Measurements from ENCODE around the gene XXYLT1.

Gene XXYLT1

DNA sequence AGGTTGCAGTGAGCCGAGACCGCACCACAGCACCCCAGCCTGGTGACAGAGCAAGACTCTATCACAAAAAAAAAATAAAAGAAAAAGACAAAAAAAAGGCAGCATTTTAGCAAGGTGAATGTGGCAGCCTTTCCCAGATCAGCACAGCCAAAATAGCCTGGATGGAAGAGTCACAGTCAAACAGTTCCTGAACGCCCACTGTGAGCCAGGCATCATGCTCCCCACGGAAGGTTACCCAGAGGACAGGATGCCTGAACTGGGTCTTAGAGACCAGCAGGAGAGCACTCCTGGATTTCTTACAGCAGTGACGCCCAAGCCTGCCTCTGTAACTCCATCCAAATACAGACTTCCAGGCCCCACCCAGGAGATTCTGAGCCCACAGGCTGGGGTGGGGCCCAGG, 4.5 kb downstream of the XXYLT1 start:
- no peak for DNase-seq (ENCODE audit: low read depth)

DNA sequence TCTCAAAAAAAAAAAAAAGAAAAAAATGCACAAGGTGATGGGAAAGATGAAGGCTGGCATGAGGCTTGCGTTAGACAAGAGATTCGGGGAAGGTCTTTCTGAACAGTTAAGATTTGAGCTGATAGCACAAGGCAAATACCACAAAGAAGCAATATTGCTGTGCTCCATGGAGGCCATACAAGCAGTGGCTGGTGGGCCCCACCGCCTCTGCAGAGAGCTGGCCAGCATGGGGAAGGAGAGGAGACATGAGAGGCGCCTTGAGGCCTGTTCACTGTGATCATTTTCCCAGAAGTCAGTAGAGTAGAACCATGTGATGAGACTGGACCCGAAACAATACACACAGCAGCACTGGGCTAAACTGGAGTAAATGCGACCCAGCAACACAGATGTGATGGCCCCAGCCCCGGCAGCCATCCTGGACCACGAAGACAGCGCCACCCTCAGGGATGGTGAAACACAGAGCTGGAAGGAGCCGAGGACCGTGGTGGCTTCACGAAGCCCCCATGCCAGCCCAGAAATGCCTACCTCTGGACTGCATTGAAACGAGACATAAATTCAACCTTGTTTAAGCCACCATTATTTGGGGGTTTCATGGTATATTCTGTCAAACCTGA, 5.5 kb downstream of the XXYLT1 start:
- DNase-seq (ENCODE audit: low read depth), result no peak

DNA sequence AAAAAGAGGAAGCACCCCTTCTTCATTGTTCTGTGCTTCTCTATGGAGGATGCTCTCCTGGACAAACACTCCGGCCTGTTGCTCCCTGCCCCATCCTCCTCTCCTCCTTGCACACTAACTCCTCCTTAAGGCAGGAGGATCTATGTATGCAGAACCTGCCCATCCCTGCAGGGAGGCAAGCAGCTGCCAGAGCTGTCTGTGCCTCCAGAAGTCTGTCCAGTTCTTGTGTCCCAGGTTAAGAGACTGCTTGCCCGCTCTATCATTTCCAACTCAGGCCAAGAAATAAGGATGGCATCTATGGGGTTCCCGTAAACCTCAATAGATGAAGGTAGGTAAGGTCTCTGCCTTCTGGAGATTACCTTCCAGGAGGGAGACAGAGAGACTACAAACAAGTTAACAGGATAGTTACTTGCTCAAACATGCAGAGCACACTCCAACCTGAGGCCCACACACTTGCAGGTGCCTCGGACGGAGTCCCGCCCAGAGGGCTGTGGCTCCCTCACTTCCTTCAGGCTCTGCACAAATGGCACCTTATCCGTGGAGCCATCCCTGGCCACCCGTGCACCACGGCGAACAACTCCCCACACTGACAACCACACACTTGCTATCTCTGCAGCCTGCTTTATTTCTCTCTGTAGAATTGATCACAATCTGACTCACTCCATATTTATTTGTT, 6.9 kb downstream of the XXYLT1 start:
- no peak for DNase-seq (ENCODE audit: low read depth)

DNA sequence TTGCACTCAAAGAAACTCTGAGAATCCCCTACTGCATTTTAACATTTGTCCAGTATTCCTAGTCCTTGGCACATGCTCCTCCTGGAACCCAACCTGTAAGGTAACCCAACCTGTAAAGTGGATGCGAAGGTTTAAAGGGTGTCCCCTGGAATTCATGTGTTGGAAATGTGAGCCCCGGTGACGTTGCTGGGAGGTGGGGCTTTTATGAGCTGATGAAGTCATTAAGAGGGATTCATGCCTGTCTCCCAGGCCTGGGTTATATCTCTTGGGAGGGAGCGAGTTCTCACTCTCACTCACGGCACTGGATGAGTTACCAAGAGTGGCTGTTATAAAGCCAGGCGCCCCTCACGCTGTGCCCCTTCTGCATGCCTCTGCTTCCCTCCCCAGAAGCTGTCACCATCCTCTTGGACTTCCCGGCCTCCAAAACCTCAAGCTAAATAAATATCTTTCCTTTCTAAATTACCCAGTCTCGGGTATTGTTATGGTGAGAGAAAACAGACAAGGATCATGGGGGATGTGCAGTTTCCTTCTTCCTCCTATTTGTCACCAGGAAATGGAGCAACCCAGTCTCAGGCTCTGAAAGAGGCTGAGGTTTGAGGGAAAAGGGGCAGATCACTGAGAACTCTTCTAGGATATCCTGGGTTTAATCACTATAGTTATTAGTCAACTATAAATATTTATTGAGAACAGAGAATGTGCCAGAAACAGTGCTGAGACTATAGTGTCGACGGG, 7.6 kb downstream of the XXYLT1 start:
- DNase-seq (ENCODE audit: low read depth), result no peak

DNA sequence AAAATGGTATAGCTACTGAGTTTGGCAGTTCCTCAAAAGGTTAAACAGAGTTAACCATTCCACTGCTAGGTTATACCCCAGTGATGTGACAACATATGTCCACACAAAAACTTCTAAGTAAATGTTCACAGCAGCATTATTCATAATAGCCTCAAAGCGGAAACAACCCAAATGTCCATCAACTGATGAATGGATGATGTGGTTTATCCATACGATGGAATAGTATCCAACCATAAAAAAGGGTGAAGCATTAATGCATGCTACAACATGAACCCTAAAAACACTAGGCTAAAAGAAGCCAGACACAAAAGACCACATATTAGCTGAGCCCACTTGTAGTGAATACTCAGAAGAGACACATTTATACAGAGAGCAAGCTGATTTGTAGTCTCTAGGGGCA, 9.0 kb downstream of the XXYLT1 start:
- no peak for DNase-seq (ENCODE audit: low read depth)

DNA sequence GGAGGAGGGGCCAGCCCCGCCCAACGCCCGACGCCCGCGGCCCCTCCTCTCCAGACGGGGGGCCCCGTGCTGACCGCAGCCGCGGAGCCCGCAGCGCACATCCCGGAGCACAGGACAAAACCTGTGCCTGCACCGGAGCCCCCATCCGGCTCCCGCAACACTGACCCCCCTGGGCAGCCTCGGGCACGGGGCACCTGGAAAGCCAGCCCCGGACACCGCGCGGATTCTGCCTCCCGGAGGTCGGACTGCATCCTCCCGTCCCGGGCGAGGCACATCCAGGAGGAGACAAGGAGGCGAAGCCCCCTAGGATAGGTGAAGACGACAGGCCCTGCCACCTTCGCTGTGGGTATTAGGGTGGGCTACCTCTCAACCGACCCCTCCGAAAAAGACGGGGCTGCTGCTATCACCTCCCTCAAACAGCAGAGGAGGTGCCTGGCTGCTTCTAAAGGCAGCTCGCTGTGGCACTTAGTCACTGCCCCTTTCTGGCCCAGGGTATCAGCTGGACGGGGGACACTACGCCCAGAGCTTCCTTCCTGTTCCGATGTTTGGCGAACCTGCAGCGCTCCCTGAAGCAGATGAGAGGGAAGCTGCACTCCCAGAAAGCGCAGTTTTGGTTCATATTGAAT, 10.6 kb downstream of the XXYLT1 start:
- DNase-seq (ENCODE audit: low read depth), result no peak

DNA sequence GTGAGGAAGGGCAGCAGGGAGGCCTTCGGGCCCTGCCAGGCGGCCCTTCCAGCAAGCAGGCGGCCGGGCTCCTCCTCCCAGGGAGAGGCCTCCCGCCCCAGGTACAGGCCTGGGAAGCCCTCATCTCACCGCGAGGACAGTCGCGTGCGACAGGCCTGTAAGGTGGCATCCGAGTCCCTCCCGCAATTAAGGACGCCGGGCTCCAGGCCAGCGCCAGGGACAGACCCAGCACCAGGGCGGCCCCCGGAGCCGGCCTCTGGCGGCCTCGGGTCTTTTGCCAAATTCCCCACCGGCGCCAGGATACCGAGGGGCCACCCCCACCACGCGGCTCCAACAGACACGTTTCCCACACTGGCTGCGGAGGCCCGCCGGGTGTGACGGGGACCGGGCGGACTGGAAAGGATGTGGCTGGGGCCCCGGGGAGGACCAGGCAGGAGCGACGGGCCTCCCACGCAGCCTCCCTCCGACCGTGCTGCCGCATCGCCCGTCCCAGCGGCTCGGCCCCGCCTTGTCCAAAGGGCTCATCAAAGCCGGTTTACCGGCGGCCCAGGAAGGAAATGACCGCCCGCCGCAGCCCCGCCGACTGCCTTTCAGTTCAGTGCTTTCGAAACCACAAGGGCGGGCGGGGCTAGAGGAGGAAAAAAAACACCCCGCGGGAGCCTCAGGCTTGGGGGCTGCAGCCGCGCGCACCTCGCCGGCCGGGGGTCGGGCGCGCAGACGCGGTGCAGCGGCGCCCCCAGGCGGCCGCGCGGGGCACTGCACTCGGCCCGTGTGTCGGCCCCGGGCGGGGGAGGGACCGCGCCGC, 11.3 kb downstream of the XXYLT1 start:
- peak; percentile 82 for DNase-seq (ENCODE audit: low read depth)

DNA sequence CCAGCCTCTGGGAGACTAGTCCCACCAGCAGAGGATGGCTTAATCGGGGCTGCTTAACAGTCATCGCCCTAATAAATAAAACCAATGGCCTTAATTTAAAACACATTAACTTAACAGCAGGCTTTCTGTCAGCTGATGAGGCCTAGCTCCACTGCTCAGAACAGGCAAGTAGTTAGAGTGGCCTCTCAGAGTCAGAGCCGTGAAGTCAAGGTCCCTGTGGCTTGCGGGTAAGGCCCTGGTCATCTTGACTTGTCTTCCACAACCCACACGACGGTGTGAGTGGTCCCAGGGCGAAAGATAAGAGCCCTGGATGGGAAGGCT, 11.8 kb downstream of the XXYLT1 start:
- no peak for DNase-seq (ENCODE audit: low read depth)

DNA sequence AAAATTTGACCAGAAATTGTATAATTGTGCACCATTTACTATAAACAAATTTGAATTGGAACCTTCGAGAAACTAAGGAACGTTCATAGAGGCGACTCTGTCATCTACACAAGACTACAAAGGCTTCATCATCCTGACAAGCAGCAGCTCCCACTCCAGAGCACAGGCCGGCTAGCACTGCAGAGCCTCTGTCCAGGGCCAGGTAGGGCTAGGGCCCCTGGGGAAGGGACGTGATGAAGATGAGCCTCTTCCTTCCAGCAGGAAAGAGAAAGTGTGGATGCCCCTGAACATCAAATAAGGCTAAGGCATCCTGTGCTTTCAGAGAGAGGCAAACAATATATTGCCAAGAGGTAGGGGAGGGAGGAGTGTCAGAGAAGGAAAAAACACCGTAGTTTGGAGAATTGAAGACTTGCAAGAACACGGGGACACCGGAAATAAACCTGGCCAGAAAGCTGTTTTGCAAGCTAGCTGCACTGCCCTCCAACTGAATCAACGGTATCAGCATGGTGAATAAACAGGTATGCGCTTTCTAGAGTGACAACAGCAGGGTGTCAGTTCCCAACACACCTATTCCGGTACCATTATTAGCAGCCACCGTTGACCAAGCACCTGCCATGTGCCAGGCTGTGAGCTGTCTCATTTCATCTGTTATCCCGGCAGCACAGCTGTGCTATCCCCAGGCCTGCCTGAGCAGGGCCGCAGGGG, 12.4 kb downstream of the XXYLT1 start:
- no peak for DNase-seq (ENCODE audit: low read depth)

DNA sequence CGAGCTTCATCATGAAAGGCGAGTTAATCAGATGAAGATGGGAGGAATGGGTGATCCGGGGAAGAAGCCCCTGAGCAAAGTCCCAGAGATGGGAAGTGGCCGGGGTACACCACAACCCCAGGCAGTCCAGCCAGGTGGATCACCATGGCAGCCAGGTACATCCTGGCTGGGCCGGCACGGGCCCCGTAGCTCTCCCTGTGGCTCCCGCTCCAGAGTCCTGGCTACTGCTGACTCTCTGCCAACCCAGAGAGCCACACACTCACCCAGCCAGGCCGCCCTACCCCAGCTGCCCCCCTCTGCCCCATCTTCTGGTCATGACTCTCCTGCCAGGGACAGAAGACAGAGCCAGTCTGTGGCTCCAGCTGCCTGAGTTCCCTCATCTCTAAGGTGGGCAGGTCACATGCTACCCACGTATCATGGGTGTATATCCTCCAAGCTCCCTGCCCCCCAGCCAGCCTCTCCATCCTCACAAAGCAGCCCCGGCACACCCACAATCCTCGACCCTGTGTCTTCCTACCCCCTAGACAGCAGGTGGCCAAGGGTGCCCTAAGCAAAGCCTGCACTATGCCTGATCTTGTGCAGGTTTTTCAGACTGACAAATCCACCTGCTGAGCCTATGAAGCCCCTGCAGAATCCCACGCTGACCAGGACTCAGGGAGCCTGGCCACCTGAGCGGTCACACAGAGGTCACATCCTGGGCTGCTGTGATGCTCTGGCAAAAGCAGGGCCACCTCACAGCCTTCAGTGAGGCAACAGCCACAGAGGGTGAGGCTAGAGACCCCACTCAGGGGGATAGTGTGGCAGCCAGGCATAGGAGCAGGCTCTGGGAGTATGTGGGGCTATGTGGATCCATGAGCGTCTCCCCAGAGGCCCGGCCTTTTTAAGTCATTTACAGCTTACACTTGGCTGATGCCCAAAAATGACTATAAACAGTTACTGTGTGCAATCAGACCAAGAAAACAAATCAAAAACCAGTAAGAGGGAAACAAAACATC, 13.2 kb downstream of the XXYLT1 start:
- no peak for DNase-seq (ENCODE audit: low read depth)

DNA sequence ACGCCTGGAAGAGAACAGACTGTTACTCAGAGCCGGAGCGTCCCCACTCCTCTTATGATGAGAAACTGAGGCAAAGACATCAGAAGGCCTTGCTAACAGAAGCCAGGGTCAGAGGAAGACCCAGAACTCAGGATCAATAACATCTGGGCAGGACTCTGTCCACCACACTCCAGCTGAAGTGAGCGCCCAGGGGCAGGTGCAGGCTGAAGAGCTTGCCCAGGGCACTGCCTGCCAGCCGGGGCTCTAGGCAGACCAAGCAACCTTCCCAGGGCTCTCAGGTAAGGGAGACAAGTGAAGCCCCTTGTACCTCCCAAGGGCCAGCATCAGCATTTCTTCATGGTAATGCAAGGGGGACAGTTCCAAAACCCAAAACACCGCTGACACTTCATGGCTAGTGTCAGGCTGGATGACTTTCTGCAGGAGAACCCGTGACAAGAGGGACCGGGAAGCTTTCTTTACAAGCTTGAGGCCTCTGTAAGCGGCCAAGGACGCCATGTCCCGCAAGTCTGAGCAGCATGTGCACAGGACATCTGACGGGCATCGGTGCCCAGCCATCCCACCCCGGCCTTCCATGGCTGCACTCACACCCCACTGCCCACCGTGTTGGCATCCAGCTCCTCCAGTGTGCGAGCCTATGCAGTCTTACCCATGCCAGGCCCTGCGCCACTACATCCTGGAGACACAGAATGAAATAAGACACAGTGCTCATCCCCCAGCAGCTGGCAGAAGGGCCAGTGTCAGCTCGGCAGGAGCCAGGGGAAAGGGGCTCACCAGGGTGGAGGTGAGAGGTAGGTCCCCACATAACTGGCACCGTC, 14.1 kb downstream of the XXYLT1 start:
- no peak for DNase-seq (ENCODE audit: low read depth)

DNA sequence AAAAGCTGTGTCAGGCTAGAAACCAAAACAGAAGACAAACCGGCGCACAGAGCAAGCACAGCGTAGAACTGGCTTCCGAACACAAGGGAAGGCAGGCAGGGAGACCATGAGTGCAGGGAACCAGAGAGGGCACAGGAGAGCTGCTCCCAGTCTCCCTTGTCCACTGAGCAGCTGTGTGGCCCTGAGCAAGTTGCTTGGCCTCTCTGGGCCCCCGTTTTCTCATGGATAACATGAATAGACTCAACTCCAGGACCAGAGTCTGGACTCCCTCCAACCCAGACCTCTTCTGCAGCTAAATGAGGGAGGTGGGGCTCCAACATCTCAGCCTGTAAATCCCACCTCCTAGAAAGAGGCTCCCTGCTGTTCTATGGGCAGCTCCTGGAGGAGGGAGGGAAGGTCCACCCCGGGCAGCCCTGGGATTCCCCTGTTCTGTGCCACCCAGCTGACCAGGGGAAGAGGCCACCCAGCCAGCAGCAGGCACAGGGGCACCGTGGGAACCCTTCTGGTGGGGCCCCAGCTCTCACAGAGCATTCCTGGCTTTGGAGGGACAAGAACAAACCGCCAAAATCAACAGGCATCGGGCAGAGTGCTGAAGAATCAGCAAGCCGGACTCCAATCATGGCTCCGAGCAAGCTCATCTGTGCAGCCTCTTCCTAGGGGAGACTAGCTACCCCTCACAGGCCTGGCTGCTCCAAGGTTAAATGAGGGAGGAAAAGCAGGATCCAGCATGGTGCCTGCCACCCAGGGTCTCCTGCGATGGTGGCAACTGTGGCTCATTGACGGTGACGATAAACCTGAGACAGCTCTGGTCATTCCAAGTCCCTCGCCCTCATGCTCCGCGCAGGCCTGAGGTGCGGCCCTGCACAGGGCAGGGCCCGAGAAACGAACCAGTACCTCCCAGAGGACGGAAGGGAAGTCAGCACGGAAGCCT, 15.1 kb downstream of the XXYLT1 start:
- DNase-seq (ENCODE audit: low read depth), result no peak

DNA sequence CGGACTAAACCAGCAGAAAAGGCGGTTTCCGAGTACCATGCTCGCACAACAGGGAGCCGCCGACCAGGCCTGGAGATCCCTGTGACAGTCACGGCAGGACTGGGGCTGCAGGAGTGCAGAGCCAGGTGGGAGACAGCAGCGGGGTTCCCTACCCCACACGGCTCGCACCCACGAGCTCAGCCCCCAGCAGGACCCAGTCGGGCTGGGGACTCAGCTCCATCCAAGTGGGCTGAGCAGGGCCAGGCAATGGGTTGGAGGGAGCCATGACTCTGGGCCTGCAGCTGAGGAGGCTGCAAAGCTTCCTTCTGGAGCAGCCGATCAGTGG, 15.8 kb downstream of the XXYLT1 start:
- DNase-seq (ENCODE audit: low read depth), result no peak

DNA sequence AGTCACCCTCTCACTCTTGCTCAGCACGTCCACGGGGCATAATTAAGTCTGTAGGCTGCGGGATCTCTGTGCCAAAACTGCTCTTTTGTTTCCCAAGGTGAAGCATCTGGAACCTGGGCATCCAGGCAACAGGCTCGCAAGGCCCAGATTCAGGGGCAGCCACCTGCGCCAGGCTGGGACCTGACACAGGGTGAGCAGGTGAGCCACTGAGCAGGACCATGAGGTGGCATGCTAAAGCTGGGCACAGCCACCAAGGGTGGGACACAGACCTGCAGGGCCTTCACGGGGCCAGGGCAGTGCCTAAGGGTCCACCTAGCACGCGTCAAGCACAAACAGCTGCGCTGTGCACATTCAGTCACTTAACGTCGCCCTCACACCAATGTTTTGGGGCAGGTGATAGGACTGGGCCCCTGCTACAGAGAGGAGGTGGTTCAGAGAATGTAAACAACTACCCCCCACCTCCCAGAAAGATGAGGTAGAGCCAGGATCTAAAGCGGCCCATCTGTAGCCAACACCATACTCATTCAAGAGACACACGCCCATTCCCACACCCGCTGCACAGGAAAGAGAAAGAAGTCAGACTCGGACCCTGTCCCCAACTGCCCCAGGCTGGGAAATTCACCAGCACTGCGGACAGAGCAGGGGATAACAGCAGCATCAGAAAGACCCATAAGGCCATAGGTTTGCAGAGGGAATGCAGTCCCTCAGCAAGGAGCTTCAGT, 16.3 kb downstream of the XXYLT1 start:
- no peak for DNase-seq (ENCODE audit: low read depth)

DNA sequence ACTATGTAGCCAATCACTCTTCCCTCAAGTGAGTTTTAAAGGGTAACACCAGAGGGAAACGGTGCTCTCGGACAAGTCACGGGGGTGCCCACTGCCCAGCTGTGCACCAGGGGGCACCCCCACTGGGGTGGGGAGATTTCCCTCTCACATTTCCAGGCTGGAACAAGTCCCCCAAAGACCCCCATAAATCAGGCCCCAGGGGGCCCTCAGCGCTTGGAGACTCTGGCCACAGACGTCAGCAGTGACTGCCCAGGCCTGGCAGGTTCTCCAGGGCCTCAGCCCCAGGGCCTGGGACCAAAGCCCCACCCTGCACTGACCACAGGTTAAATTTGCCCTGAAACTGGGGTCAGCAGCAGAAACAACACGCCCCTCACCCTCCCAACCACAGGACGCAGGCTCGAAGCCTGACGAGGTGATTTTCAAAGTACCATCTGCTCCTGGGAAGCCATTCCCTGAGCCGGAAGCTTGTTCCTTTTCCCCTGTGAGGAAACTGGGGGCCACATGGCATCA, 17.0 kb downstream of the XXYLT1 start:
- no peak for DNase-seq (ENCODE audit: low read depth)

DNA sequence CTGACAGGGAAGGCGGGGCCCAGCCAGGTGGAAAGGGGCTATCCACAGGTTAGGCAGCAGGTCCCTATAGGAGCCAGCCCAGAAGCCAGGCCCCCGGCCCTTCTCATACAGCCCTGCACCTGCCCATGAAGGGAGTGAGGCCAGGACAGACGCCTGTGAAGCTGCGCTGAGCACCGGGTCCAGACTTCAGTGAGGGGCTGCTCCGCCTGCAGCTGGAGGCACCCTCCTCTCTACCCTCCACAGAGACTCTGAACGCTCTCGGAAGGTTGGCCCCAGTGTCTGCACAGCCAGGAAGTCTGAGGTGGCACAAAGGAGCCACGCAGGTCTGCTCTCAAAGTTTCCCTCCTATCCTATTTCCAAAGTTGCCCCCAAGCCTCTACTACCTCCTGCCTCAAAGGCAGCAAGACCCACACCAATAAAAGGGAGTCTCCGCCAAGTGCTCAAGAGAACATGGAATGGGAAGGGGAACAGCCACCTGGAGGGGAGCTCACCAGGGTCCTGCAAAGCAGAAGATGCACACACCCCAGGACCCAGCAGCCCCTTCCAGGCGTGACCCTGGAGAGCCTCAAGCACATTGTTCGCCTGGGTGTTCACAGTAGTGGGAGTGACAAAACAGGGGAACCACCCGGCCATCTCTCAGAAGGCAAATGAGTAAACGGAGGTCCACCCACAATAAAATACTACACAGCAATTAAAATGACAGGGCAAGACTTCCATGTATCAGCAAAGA, 19.5 kb downstream of the XXYLT1 start:
- DNase-seq (ENCODE audit: low read depth), result no peak
